IPS DF 6.9 (cell line): ENCODE data around the gene MYT1.

Experiments
- DNase-seq: peaks from one replicate; pipeline ENCODE4 v3.0.0-alpha.2; 2013; ENCODE audit warnings: low read depth, low spot score
- H3K27ac ChIP-seq: one replicate; pipeline ENCODE4 v1.5.1; 2013; ENCODE audit warnings: low read length, control low read depth
- H3K27me3 ChIP-seq: 2 replicates; pipeline ENCODE4 v1.6.1; 2013; ENCODE audit warnings: mild to moderate bottlenecking, low read length; ENCODE audit not compliant: control insufficient read depth, insufficient read depth
- H3K36me3 ChIP-seq: 2 replicates; pipeline ENCODE4 v1.6.1; 2013; ENCODE audit warnings: low read length; ENCODE audit not compliant: control insufficient read depth, insufficient read depth
- H3K4me1 ChIP-seq: 2 replicates; pipeline ENCODE4 v1.6.1; 2013; ENCODE audit warnings: low read length; ENCODE audit not compliant: control insufficient read depth, insufficient read depth
- H3K4me3 ChIP-seq: 2 replicates; pipeline ENCODE4 v1.5.1; 2013; ENCODE audit warnings: mild to moderate bottlenecking, low read length
- H3K9me3 ChIP-seq: 2 replicates; pipeline ENCODE4 v1.6.1; 2013; ENCODE audit warnings: low read length, inconsistent platforms; ENCODE audit not compliant: control insufficient read depth, insufficient read depth
- WGBS: extraction: QIAGEN DNeasy Blood & Tissue Kit; methylation state at CpG from one replicate; pipeline ENCODE4 v1.1.7; 2013; ENCODE audit warnings: mixed read lengths, missing lambda C conversion rate; ENCODE audit not compliant: insufficient read length, insufficient coverage; 5-methylcytosine and 5-hydroxymethylcytosine counted together

MYT1 gene

GRCh38 chr20:64207641-64208590 is 43.7 kb downstream of the MYT1 start:
- no CpG with 5 or more reads among the region's 25 CpGs for WGBS
- Histone ChIP-seq H3K36me3 (no peaks in the 10 kb centered on the region), H3K27me3 (no peaks in the 10 kb centered on the region)

GRCh38 chr20:64209148-64209547 is 44.9 kb downstream of the MYT1 start:
- H3K4me1 ChIP-seq: peaks cover 1% of the 10 kb centered on the region; the same call in 1 of the 2 replicates
- no CpG with 5 or more reads among the region's 7 CpGs for WGBS
- H3K9me3 ChIP-seq: no peaks in the 10 kb centered on the region
- no peaks in the 10 kb centered on the region for H3K27me3 ChIP-seq
- no peak overlapping the region for H3K4me3 ChIP-seq
- H3K27ac ChIP-seq: no peak overlapping the region
- H3K36me3 ChIP-seq: no peaks in the 10 kb centered on the region
- no peak for DNase-seq

More at GRCh38 chr20:64207641-64208590, 43.7 kb downstream of the MYT1 start:
- no peaks in the 10 kb centered on the region for H3K9me3 ChIP-seq
- no peak for DNase-seq
- no peak overlapping the region for H3K27ac ChIP-seq
- no peak overlapping the region for H3K4me3 ChIP-seq
- H3K4me1 ChIP-seq: peaks cover 1% of the 10 kb centered on the region; the same call in 1 of the 2 replicates

DNA sequence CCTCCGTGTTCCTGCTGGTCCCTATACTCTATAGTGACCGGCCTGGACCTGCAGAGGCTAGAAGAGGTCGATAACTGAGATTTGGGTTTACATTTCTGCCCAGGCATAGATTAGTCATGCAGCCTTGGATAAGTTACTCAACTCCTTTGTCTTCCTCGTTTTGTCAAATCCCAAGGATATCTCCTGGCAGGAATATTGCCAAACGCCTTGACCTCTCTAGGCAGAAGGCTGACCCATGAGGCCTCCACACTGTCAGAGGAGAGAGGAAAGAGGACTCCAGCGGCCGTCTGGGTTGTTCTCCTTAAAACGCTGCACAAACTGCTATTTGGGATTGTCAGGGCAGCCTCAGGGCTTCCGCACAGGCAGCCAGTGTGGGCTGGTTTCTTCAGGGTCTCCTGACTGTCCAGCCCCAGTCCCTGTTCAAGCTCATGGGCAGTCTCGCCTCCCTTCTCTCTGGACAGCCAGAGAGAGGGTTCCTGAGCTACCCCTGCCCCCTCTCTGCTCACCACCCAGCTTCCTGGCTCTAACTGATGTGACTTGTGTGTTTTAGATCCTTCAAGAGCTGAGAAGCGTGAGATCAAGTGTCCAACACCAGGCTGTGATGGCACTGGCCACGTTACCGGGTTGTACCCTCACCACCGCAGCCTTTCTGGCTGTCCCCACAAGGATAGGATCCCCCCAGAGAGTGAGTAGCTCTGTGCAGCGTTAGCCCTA is 46.6 kb downstream of the MYT1 start:
- WGBS: no CpG with 5 or more reads among the region's 15 CpGs

DNA sequence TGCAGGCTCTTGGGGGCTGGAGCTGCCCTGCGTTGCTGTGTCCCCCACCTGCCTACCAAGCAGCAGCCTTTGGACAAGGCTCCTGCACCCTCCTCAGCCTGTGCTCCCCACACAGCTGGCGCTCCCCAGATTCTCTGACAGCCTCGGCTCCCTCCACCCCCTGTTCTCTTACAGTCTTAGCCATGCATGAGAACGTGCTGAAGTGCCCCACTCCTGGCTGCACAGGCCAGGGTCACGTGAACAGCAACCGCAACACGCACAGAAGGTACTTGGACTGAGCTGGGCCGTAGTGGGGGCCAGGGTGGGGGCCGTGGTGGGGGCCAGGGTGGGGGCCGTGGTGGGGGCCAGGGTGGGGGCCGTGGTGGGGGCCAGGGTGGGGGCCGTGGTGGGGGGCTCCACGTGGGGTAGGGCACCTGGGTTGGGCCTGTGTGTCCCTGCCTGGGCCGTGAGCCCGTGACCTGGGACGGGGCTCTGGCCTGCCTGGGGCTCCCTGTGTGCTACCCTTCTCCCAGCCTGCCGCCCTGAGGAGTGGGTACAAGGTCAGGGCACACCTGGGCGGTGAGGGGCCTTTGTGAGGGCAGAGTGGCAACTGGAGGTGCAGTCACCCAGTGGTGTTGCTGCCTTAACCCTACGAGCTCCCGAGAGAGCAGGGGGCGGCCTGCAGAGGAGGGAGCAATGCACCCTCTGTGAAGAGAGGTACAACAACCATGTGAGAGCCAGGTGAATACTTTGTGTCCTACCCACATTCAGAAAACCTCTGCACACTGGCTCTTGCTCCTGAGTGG is 47.8 kb downstream of the MYT1 start:
- Histone ChIP-seq H3K9me3 (no peaks in the 10 kb centered on the region), H3K4me1 (peaks cover 1% of the 10 kb centered on the region; the same call in 1 of the 2 replicates), H3K27me3 (no peaks in the 10 kb centered on the region), H3K36me3 (no peaks in the 10 kb centered on the region), H3K4me3 (no peak overlapping the region), H3K27ac (no peak overlapping the region)
- no peak for DNase-seq
- WGBS: no CpG with 5 or more reads among the region's 21 CpGs

More for the DNA sequence above, 46.6 kb downstream of the MYT1 start:
- Histone ChIP-seq H3K4me3 (no peak overlapping the region), H3K36me3 (no peaks in the 10 kb centered on the region), H3K4me1 (peaks cover 1% of the 10 kb centered on the region; the same call in 1 of the 2 replicates), H3K9me3 (no peaks in the 10 kb centered on the region), H3K27ac (no peak overlapping the region), H3K27me3 (no peaks in the 10 kb centered on the region)
- DNase-seq: no peak

DNA sequence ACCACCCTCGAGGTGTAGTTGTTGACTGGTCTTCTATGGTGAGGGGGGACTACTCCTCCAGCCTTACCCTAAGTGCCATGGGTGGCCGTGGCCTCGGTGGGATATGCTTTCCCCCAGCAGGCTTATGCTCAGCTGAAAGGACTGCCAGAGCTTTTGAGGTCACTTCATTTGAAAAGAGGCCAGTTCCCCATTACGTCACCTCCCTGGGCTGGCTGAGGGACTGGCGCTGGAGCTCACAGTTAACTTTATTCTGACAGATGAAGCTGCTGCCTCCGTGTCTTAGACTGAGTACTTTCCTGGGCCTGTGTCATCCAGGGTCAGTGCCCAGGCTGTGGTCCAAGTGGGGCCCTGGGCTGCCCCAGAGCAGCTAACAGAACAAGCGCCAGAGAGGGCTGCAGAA is 48.5 kb downstream of the MYT1 start:
- Histone ChIP-seq H3K4me3 (no peak overlapping the region), H3K36me3 (no peaks in the 10 kb centered on the region), H3K27ac (no peak overlapping the region), H3K27me3 (no peaks in the 10 kb centered on the region), H3K4me1 (peaks cover 1% of the 10 kb centered on the region; the same call in 1 of the 2 replicates), H3K9me3 (no peaks in the 10 kb centered on the region)
- WGBS: no CpG with 5 or more reads among the region's 7 CpGs
- DNase-seq: no peak

GRCh38 chr20:64214113-64214512 is 49.9 kb downstream of the MYT1 start:
- no CpG with 5 or more reads among the region's 10 CpGs for WGBS
- Histone ChIP-seq H3K4me3 (no peak overlapping the region), H3K36me3 (no peaks in the 10 kb centered on the region), H3K27me3 (no peaks in the 10 kb centered on the region), H3K27ac (no peak overlapping the region), H3K4me1 (peaks cover 1% of the 10 kb centered on the region; the same call in 1 of the 2 replicates), H3K9me3 (no peaks in the 10 kb centered on the region)
- DNase-seq: no peak

DNA sequence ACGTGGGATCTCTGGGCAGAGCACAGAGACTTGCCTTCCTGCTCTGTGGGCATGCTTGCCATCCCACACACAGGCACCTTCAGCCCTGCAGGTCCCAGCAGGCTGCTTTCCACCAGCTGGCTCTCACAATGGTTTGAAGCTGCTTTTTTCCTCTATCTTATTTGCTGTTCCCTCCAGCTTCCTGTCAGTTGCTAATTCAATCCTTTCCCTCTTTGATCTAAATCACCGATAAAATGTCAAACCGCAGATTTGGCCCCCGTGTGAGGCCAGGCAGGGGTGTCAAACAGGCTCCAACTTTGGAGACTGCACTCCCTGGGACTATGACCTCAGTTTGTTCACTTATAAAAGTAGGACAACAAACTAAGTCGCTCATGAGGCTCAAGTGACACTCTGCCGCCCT is 50.7 kb downstream of the MYT1 start:
- Histone ChIP-seq H3K27ac (no peak overlapping the region), H3K4me1 (peaks cover 1% of the 10 kb centered on the region; the same call in 1 of the 2 replicates), H3K36me3 (no peaks in the 10 kb centered on the region), H3K27me3 (no peaks in the 10 kb centered on the region), H3K4me3 (no peak overlapping the region), H3K9me3 (no peaks in the 10 kb centered on the region)
- DNase-seq: no peak
- WGBS: no CpG with 5 or more reads among the region's 6 CpGs

DNA sequence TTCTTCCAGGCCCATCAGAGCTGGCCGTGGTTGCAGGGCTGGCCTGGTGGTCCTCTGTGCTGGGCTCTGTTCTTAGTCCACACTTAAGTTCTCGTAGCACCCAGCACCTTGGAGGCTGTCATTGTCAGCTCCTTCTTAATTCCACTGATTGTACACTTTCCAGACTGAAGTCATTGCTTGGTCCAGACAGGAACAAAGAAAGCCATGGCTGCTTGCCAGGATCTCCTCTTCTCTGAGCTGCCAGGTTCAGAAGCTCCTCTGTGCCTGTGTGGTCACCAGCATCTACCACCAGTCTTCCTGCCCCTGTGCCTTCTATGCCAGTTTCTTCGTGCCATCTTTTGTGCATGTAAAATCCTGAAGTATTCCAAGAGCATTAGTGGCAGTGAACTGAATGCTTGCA is 51.8 kb downstream of the MYT1 start:
- H3K4me3 ChIP-seq: no peak overlapping the region
- no peaks in the 10 kb centered on the region for H3K36me3 ChIP-seq
- peaks cover 1% of the 10 kb centered on the region; the same call in 1 of the 2 replicates for H3K4me1 ChIP-seq
- no peaks in the 10 kb centered on the region for H3K27me3 ChIP-seq
- no peak for DNase-seq
- no peak overlapping the region for H3K27ac ChIP-seq
- WGBS: no CpG with 5 or more reads among the region's 3 CpGs
- no peaks in the 10 kb centered on the region for H3K9me3 ChIP-seq

GRCh38 chr20:64216910-64217309 is 52.7 kb downstream of the MYT1 start:
- no CpG with 5 or more reads among the region's 11 CpGs for WGBS
- Histone ChIP-seq H3K27ac (no peak overlapping the region), H3K27me3 (no peaks in the 10 kb centered on the region)

More at GRCh38 chr20:64216910-64217309, 52.7 kb downstream of the MYT1 start:
- DNase-seq: no peak
- H3K4me1 ChIP-seq: no peaks in the 10 kb centered on the region
- H3K36me3 ChIP-seq: no peaks in the 10 kb centered on the region
- no peaks in the 10 kb centered on the region for H3K9me3 ChIP-seq
- no peak overlapping the region for H3K4me3 ChIP-seq
